ENCODE data around the gene NECTIN2.

Gene NECTIN2

DNA sequence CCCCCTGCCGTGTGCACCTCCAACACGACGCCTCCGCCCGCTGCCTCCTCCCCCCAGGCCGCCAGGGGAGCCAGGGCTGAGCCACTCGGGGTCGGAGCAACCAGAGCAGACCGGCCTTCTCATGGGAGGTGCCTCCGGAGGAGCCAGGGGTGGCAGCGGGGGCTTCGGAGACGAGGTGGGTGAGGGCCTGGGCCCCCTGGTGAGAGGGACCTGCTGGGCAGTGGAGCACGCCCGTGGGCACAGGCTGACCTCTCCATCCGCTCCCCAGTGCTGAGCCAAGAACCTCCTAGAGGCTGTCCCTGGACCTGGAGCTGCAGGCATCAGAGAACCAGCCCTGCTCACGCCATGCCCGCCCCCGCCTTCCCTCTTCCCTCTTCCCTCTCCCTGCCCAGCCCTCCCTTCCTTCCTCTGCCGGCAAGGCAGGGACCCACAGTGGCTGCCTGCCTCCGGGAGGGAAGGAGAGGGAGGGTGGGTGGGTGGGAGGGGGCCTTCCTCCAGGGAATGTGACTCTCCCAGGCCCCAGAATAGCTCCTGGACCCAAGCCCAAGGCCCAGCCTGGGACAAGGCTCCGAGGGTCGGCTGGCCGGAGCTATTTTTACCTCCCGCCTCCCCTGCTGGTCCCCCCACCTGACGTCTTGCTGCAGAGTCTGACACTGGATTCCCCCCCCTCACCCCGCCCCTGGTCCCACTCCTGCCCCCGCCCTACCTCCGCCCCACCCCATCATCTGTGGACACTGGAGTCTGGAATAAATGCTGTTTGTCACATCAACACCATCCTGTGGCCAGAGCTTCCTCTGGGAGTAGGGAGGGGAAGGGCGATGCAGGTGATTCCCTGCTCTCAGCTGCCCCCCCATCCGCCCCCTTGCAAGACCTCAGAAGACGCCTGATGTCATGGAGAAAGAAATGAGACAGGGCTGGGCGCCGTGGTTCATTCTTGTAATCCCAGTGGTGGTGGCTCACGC lies 25.2 kb upstream of the NECTIN2 start:
- no peak for TF ChIP-seq ZNF8 (CRISPR knock-in tag; IDR thresholded peaks at IDR 0.05)
- no peak for TF ChIP-seq TCF4 (CRISPR knock-in tag; IDR thresholded peaks at IDR 0.05; ENCODE audit: borderline replicate concordance)
- no peak for TF ChIP-seq CSDC2 (CRISPR knock-in tag; IDR thresholded peaks at IDR 0.05)
- no peak for TF ChIP-seq RARB (CRISPR knock-in tag; IDR thresholded peaks at IDR 0.05)
- no peak for TF ChIP-seq ISL1 (CRISPR knock-in tag; IDR thresholded peaks at IDR 0.05)
- no peak for TF ChIP-seq GLIS3 (CRISPR knock-in tag; IDR thresholded peaks at IDR 0.05)
- TF ChIP-seq ZNF565 (CRISPR knock-in tag; conservative IDR thresholded peaks at IDR 0.05; ENCODE audit: low read depth): no peak
- TF ChIP-seq BACH2 (CRISPR knock-in tag; IDR thresholded peaks at IDR 0.05; ENCODE audit: borderline replicate concordance): no peak
- no peak for TF ChIP-seq ZNF70 (CRISPR knock-in tag; IDR thresholded peaks at IDR 0.05)
- TF ChIP-seq TOX (CRISPR knock-in tag; IDR thresholded peaks at IDR 0.05; ENCODE audit: borderline replicate concordance): no peak
- TF ChIP-seq, protein P1, sequence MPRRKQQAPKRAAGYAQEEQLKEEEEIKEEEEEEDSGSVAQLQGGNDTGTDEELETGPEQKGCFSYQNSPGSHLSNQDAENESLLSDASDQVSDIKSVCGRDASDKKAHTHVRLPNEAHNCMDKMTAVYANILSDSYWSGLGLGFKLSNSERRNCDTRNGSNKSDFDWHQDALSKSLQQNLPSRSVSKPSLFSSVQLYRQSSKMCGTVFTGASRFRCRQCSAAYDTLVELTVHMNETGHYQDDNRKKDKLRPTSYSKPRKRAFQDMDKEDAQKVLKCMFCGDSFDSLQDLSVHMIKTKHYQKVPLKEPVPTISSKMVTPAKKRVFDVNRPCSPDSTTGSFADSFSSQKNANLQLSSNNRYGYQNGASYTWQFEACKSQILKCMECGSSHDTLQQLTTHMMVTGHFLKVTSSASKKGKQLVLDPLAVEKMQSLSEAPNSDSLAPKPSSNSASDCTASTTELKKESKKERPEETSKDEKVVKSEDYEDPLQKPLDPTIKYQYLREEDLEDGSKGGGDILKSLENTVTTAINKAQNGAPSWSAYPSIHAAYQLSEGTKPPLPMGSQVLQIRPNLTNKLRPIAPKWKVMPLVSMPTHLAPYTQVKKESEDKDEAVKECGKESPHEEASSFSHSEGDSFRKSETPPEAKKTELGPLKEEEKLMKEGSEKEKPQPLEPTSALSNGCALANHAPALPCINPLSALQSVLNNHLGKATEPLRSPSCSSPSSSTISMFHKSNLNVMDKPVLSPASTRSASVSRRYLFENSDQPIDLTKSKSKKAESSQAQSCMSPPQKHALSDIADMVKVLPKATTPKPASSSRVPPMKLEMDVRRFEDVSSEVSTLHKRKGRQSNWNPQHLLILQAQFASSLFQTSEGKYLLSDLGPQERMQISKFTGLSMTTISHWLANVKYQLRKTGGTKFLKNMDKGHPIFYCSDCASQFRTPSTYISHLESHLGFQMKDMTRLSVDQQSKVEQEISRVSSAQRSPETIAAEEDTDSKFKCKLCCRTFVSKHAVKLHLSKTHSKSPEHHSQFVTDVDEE (CRISPR knock-in tag; IDR thresholded peaks at IDR 0.05): no peak
- TF ChIP-seq, protein P2, sequence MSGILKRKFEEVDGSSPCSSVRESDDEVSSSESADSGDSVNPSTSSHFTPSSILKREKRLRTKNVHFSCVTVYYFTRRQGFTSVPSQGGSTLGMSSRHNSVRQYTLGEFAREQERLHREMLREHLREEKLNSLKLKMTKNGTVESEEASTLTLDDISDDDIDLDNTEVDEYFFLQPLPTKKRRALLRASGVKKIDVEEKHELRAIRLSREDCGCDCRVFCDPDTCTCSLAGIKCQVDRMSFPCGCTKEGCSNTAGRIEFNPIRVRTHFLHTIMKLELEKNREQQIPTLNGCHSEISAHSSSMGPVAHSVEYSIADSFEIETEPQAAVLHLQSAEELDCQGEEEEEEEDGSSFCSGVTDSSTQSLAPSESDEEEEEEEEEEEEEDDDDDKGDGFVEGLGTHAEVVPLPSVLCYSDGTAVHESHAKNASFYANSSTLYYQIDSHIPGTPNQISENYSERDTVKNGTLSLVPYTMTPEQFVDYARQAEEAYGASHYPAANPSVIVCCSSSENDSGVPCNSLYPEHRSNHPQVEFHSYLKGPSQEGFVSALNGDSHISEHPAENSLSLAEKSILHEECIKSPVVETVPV (CRISPR knock-in tag; IDR thresholded peaks at IDR 0.05): no peak
- TF ChIP-seq ESRRG (CRISPR knock-in tag; IDR thresholded peaks at IDR 0.05): no peak
- no peak for TF ChIP-seq ARNTL (CRISPR knock-in tag; IDR thresholded peaks at IDR 0.05; ENCODE audit: borderline replicate concordance, low read depth)
- TF ChIP-seq CREB5 (CRISPR knock-in tag; IDR thresholded peaks at IDR 0.05; ENCODE audit: low read depth): no peak
- TF ChIP-seq OSR1 (CRISPR knock-in tag; IDR thresholded peaks at IDR 0.05): no peak
- ATAC-seq: peak; percentile 81

DNA sequence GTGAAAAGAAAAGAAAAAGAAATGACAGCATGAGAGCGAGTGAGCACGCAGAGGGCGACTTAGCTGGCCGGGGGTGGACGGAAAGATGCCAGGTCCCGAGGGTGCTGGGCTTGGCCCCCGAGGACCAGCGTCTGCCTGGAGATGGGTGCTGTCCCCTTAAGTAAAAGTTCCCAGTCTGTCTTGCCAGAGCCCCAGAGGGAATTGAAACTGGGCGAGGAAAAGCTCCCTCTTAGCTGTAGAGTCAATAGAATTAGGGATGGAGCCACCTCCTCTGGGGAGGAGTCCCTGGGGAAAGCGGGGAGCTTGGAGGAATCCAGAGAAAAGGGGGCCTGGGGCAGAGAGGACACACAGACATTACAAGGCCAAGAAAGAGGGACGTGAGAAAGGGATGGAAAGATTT lies 23.9 kb upstream of the NECTIN2 start:
- no peak for ATAC-seq
- TF ChIP-seq, protein P2 (CRISPR knock-in tag; IDR thresholded peaks at IDR 0.05): no peak
- TF ChIP-seq SNAI2 (CRISPR knock-in tag; IDR thresholded peaks at IDR 0.05): no peak
- TF ChIP-seq BACH2 (CRISPR knock-in tag; IDR thresholded peaks at IDR 0.05; ENCODE audit: borderline replicate concordance): no peak
- TF ChIP-seq ESRRG (CRISPR knock-in tag; IDR thresholded peaks at IDR 0.05): no peak
- TF ChIP-seq, protein P3, sequence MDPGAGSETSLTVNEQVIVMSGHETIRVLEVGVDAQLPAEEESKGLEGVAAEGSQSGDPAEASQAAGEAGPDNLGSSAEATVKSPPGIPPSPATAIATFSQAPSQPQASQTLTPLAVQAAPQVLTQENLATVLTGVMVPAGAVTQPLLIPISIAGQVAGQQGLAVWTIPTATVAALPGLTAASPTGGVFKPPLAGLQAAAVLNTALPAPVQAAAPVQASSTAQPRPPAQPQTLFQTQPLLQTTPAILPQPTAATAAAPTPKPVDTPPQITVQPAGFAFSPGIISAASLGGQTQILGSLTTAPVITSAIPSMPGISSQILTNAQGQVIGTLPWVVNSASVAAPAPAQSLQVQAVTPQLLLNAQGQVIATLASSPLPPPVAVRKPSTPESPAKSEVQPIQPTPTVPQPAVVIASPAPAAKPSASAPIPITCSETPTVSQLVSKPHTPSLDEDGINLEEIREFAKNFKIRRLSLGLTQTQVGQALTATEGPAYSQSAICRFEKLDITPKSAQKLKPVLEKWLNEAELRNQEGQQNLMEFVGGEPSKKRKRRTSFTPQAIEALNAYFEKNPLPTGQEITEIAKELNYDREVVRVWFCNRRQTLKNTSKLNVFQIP (CRISPR knock-in tag; IDR thresholded peaks at IDR 0.05; ENCODE audit: borderline replicate concordance, low read depth): no peak
- TF ChIP-seq PPARA (CRISPR knock-in tag; IDR thresholded peaks at IDR 0.05; ENCODE audit: borderline replicate concordance): no peak
- TF ChIP-seq PATZ1 (CRISPR knock-in tag; IDR thresholded peaks at IDR 0.05; ENCODE audit: borderline replicate concordance): no peak
- no peak for TF ChIP-seq ZNF70 (CRISPR knock-in tag; IDR thresholded peaks at IDR 0.05)

Data from SK-N-SH treated with all-trans-retinoic acid at 6 μM for 48 hours (cell line).